RWPE2 (cell line): ENCODE measurements around the gene CLK2.
A peak's percentile ranks its signal among the peaks of the same experiment; 100 is the strongest.

ENCODE experiments used
- ATAC-seq: fragments of 200-7000 bp; cut with Tn5 transposase; 3 replicates; pipeline ENCODE4 v1.9.1; 2021; ENCODE audit warnings: low read depth
- DNase-seq: peaks from one replicate; pipeline ENCODE4 v3.0.0-alpha.2; 2020; ENCODE audit warnings: low spot score
- H3K27ac ChIP-seq: fragments of 450-650 bp; 2 replicates; pipeline ENCODE4 v1.5.1; 2017; ENCODE audit warnings: mild to moderate bottlenecking; ENCODE audit not compliant: poor library complexity, severe bottlenecking
- H3K27me3 ChIP-seq: fragments of 250-450 bp; sonication (Bioruptor Pico); 2 replicates; pipeline ENCODE4 v1.5.1; 2021; ENCODE audit warnings: mild to moderate bottlenecking, moderate library complexity; ENCODE audit not compliant: insufficient read depth, poor library complexity, severe bottlenecking
- H3K36me3 ChIP-seq: fragments of 250-450 bp; sonication (Bioruptor Pico); 2 replicates; pipeline ENCODE4 v1.5.1; 2020; ENCODE audit warnings: low read depth, mild to moderate bottlenecking, moderate library complexity
- H3K4me1 ChIP-seq: fragments of 250-450 bp; sonication (Bioruptor Pico); 2 replicates; pipeline ENCODE4 v1.5.1; 2021; ENCODE audit warnings: mild to moderate bottlenecking, moderate library complexity; ENCODE audit not compliant: insufficient read depth, poor library complexity, severe bottlenecking
- H3K4me3 ChIP-seq: fragments of 250-450 bp; sonication (Bioruptor Pico); 2 replicates; pipeline ENCODE4 v1.5.1; 2021; ENCODE audit warnings: mild to moderate bottlenecking, moderate library complexity; ENCODE audit not compliant: severe bottlenecking
- H3K9me3 ChIP-seq: fragments of 250-450 bp; sonication (Bioruptor Pico); 2 replicates; pipeline ENCODE4 v1.5.1; 2021; ENCODE audit warnings: mild to moderate bottlenecking, moderate library complexity; ENCODE audit not compliant: severe bottlenecking
- CTCF ChIP-seq: fragments of 450-650 bp; IDR thresholded peaks from one replicate; pipeline ENCODE4 v1.5.1; 2017; ENCODE audit warnings: mild to moderate bottlenecking, moderate library complexity; ENCODE audit not compliant: poor library complexity, severe bottlenecking

CLK2 gene

DNA sequence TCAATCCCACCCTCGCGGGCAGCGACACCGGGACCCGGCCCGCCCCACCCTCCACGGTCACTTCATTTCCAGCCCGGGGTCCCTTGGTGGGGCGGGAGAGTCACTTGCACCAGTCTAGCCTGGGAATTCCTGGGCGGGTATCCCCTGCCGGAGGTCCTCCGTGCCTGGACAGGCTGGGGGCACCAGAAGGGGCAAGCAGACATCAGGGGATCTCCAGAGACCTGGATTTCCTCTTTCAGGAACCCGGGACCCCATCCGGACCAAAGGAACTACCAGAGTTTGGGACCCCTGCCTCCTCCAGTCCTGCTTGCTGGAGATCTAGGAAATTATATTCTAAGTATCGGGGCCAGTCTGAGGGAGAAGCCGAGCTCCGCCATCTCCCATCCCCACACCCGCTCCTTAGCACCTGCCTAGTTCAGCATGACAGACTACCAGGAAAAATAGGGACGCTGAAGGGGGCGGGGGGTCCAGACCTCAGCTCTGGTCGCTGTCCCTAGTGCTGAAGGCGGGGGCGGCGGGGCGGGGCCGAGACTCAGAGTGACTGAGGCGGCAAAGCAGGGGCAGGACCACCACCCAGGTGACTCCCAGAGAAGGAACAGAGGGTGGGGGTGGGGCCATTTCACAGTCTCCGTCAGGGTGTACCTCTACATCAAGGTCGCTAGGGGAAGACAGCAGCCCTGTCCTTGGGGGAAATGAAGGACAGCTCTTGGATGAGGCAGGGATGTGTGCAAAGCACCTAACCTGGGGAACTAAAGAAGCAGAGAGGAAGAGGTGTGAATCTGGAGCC, 4.8 kb upstream of the CLK2 start:
- DNase-seq (no peak), ATAC-seq (peak; percentile 41)
- peak overlapping the region; percentile 14 for H3K27ac ChIP-seq
- H3K4me1 ChIP-seq: no peaks in the 10 kb centered on the region
- H3K4me3 ChIP-seq: peak overlapping the region; percentile 53
- no peaks in the 10 kb centered on the region for H3K27me3 ChIP-seq
- H3K9me3 ChIP-seq: no peaks in the 10 kb centered on the region
- no peaks in the 10 kb centered on the region for H3K36me3 ChIP-seq
- TF ChIP-seq CTCF: peak; percentile 17

GRCh38 chr1:155277070-155277901, 4.0 kb upstream of the CLK2 start, which contains the start of gene HCN3:
TSS of gene HCN3 (plus strand) at chr1:155277463. CDS start at chr1:155277591, 128 bp downstream.
- Histone ChIP-seq H3K9me3 (no peaks in the 10 kb centered on the region), H3K4me3 (peak within 1 kb of the TSS; percentile 53), H3K27me3 (no peaks in the 10 kb centered on the region), H3K4me1 (peaks cover under 1% of the 10 kb centered on the region), H3K27ac (peak within 1 kb of the TSS; percentile 14), H3K36me3 (peaks cover under 1% of the 10 kb centered on the region; the same call in 1 of the 2 replicates)
- peak; percentile 95 for DNase-seq
- peak; percentile 70 for ATAC-seq
- TF ChIP-seq CTCF: peak; percentile 93

- Histone ChIP-seq H3K4me1 (peaks cover 3% of the 10 kb centered on the region), H3K4me3 (peak overlapping the region; percentile 62), H3K27me3 (no peaks in the 10 kb centered on the region), H3K27ac (peak overlapping the region; percentile 85), H3K36me3 (peaks cover 45% of the 10 kb centered on the region), H3K9me3 (no peaks in the 10 kb centered on the region)
- ATAC-seq: peak; percentile 24
- TF ChIP-seq CTCF: no peak
- DNase-seq: no peak
Measured at GRCh38 chr1:155272466-155273342, 600 bp downstream of the CLK2 start.

DNA sequence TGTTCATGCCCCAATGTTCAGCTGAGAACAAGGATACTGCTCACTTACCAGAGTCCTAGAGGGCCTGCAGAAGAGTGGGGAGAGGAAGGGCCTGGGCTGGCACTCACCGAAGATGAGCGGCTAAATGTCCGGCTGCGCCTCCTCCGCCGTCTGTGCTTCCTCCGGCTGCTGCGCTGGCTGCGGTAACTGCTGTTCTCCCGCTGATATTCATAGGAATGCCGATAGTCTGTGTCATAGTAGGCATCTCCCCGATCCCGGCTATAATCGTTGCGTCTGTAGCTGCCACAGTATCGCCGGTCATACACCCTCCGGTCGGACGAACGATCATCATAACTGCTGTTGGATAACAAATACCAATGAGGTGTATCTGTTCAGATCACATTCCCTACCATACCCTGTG, 3.9 kb downstream of the CLK2 start:
- Histone ChIP-seq H3K36me3 (peaks cover 78% of the 10 kb centered on the region), H3K9me3 (no peaks in the 10 kb centered on the region)
- TF ChIP-seq CTCF: no peak

More for the DNA sequence above, 3.9 kb downstream of the CLK2 start:
- H3K4me3 ChIP-seq: no peak overlapping the region
- peaks cover 3% of the 10 kb centered on the region for H3K4me1 ChIP-seq
- no peak for ATAC-seq
- H3K27ac ChIP-seq: no peak overlapping the region
- no peaks in the 10 kb centered on the region for H3K27me3 ChIP-seq
- DNase-seq: no peak
